ENCODE measurements around the gene TPGS2. TPM values are rescaled to one million over a fixed set of nuclear protein-coding genes. Genes with fewer than 3 reads are reported as not detected.

TPGS2 gene
- total RNA-seq, 1 experiment from 2014 or later: 49.7 TPM

DNA sequence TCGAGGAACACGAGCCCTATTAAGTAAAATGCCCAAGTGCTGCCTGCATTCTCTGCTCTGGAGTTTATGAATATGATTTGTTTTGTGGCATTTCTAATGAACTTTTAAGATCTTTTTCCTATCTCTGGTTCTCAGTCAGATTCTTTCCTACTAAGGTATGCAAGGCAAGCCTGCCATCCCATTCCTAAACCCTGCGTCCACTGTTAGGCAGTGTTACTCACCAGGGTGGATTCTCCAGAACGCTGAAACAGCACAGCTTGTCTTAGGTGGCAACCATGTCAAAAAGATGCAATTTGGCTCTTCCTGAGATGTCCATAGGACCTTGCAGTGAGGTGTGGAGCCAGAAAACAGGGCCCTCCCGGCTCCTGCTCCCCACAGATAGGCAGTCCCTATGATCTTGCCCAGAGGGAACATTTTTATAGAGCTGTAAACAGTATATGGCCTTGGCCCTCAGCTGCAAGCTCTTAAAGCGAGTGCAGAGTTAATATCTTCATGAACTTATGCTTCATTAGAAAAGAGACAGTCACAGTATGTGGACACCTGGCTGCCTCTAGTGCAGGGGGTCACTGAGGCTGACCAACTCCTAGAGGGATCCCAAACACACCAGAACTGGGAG lies 84.4 kb downstream of the TPGS2 start:
- no peak overlapping the region for H3K4me3 ChIP-seq (ENCODE audit: low read depth, low read length)
- no peak overlapping the region for H3K4me3 Mint-ChIP-seq (ENCODE audit: unreplicated experiment)
- BruUV-seq (replicated peaks): no TSS peak
- ChIA-PET CTCF (no interaction called here), POLR2A (no interaction called here)
- H3K36me3 Mint-ChIP-seq (ENCODE audit: insufficient read depth, unreplicated experiment): no peaks in the 10 kb centered on the region
- intact Hi-C loops (cut with micrococcal nuclease; ENCODE audit: unreplicated experiment): no loop called here
- no peak overlapping the region for H3K27ac Mint-ChIP-seq (ENCODE audit: unreplicated experiment)
- no peaks in the 10 kb centered on the region for H3K9me3 Mint-ChIP-seq (ENCODE audit: unreplicated experiment)
- TF ChIP-seq CTCF (IDR thresholded peaks at IDR 0.05; ENCODE audit: insufficient read depth in 1 of 2, low read depth in 1 of 2, low read length in 1 of 2, severe bottlenecking in 1 of 2, unreplicated experiment in 1 of 2): no peak
- H3K4me1 Mint-ChIP-seq (ENCODE audit: low read depth, unreplicated experiment): no peaks in the 10 kb centered on the region
- H3K4me1 ChIP-seq: no peaks in the 10 kb centered on the region
- no peaks in the 10 kb centered on the region for H3K36me3 ChIP-seq (ENCODE audit: control insufficient read depth, insufficient read depth, low read length)
- peaks cover 17% of the 10 kb centered on the region for H3K27me3 Mint-ChIP-seq (ENCODE audit: insufficient read depth, unreplicated experiment)
- no peaks in the 10 kb centered on the region for H3K9me3 ChIP-seq
- no peak for DNase-seq
- no peaks in the 10 kb centered on the region for H3K27me3 ChIP-seq (replicated peaks; ENCODE audit: control insufficient read depth, insufficient read depth, low read length)

Other genes starting within 250 kb of the TPGS2 start
- 3.9 and 4.9 TPM in 2 replicates for gene KIAA1328, start 125 bp upstream of the TPGS2 start, total RNA-seq (2022)

Measured in Caco-2 (cell line).